Loucy (cell line): Measurements from ENCODE around the gene MTF1.
"Not testable (repeated sequence)": the region's sequence is repeated elsewhere in the genome, so short reads cannot be mapped to it uniquely, and the experiment has no call there.

Experiments used
- H2AFZ ChIP-seq: fragments of 200-600 bp; sonication (generic); 2 replicates; pipeline ENCODE4 v1.6.0; 2016; ENCODE audit warnings: antibody characterized with exemption, mild to moderate bottlenecking, low read length, moderate library complexity
- H3F3A ChIP-seq: fragments of 200-600 bp; 2 replicates; pipeline ENCODE4 v1.6.0; 2016; ENCODE audit warnings: antibody characterized with exemption, low read depth, mild to moderate bottlenecking
- H3K27me3 ChIP-seq: fragments of 200-600 bp; sonication (generic); 2 replicates; pipeline ENCODE4 v1.6.1; 2014; ENCODE audit warnings: low read length, mild to moderate bottlenecking; ENCODE audit not compliant: insufficient read depth, poor library complexity, severe bottlenecking
- H3K36me3 ChIP-seq: fragments of 200-600 bp; sonication (generic); 2 replicates; pipeline ENCODE4 v1.6.1; 2016; ENCODE audit warnings: low read length; ENCODE audit not compliant: insufficient read depth
- H3K4me1 ChIP-seq: fragments of 200-600 bp; sonication (generic); 2 replicates; pipeline ENCODE4 v1.5.1; 2014; ENCODE audit warnings: low read length, mild to moderate bottlenecking; ENCODE audit not compliant: insufficient read depth, poor library complexity, severe bottlenecking
- H3K4me2 ChIP-seq: fragments of 200-600 bp; sonication (generic); 2 replicates; pipeline ENCODE4 v1.6.0; 2014; ENCODE audit warnings: antibody characterized with exemption, low read length, low read depth, mild to moderate bottlenecking; ENCODE audit not compliant: poor library complexity, severe bottlenecking
- H3K4me3 ChIP-seq: fragments of 200-600 bp; sonication (generic); 2 replicates; pipeline ENCODE4 v1.5.1; 2014; ENCODE audit warnings: low read length, mild to moderate bottlenecking, mixed read lengths; ENCODE audit not compliant: poor library complexity, severe bottlenecking
- H3K79me2 ChIP-seq: fragments of 200-600 bp; sonication (generic); 2 replicates; pipeline ENCODE4 v1.6.1; 2014; ENCODE audit warnings: low read length; ENCODE audit not compliant: insufficient read depth
- H3K9ac ChIP-seq: fragments of 200-600 bp; sonication (generic); 2 replicates; pipeline ENCODE4 v1.6.0; 2014; ENCODE audit warnings: mild to moderate bottlenecking, low read depth, low read length, moderate library complexity; ENCODE audit not compliant: poor library complexity, severe bottlenecking
- H3K9me2 ChIP-seq: fragments of 200-600 bp; sonication (generic); replicated peaks from 2 replicates; pipeline ENCODE4 v1.6.1; 2016; ENCODE audit warnings: low read depth, low read length, mixed read lengths
- H3K9me3 ChIP-seq: fragments of 200-600 bp; sonication (generic); 2 replicates; pipeline ENCODE4 v1.6.1; 2014; ENCODE audit warnings: mild to moderate bottlenecking, antibody characterized with exemption, low read length, low read depth; ENCODE audit not compliant: insufficient read depth
- H4K20me1 ChIP-seq: fragments of 200-600 bp; sonication (generic); 2 replicates; pipeline ENCODE4 v1.6.0; 2014; ENCODE audit warnings: antibody characterized with exemption, low read length, mild to moderate bottlenecking; ENCODE audit not compliant: insufficient read depth, poor library complexity, severe bottlenecking
- CTCF ChIP-seq: fragments of 200-600 bp; sonication (generic); conservative IDR thresholded peaks from 2 replicates; pipeline ENCODE4 v1.5.1; 2014; ENCODE audit warnings: mild to moderate bottlenecking, antibody characterized with exemption, low read length
- EZH2phosphoT487 ChIP-seq: fragments of 200-600 bp; IDR thresholded peaks from 2 replicates; pipeline ENCODE4 v1.6.1; 2018; ENCODE audit warnings: antibody characterized with exemption, mild to moderate bottlenecking, moderate library complexity, borderline replicate concordance

Gene MTF1

GRCh38 chr1:37778654-37779053 is 80.7 kb downstream of the MTF1 start:
- Histone ChIP-seq H3K36me3 (no peaks in the 10 kb centered on the region), H3K9me2 (no peaks in the 10 kb centered on the region), H3F3A (no peaks in the 10 kb centered on the region), H3K9me3 (no peaks in the 10 kb centered on the region), H3K79me2 (no peaks in the 10 kb centered on the region), H3K4me1 (no peaks in the 10 kb centered on the region), H2AFZ (no peak overlapping the region), H4K20me1 (no peaks in the 10 kb centered on the region), H3K9ac (no peak overlapping the region), H3K4me2 (no peak overlapping the region), H3K27me3 (no peaks in the 10 kb centered on the region), H3K4me3 (no peak overlapping the region)
- TF ChIP-seq EZH2phosphoT487, result no peak
- TF ChIP-seq CTCF, result no peak

GRCh38 chr1:37776946-37777516 is 82.4 kb downstream of the MTF1 start:
- Histone ChIP-seq H3K79me2 (no peaks in the 10 kb centered on the region), H3F3A (no peaks in the 10 kb centered on the region), H3K36me3 (no peaks in the 10 kb centered on the region), H3K9ac (no peak overlapping the region), H2AFZ (no peak overlapping the region), H3K9me2 (no peaks in the 10 kb centered on the region), H3K27me3 (no peaks in the 10 kb centered on the region), H3K4me2 (no peak overlapping the region), H4K20me1 (no peaks in the 10 kb centered on the region), H3K4me1 (no peaks in the 10 kb centered on the region), H3K4me3 (no peak overlapping the region), H3K9me3 (no peaks in the 10 kb centered on the region)
- no peak for TF ChIP-seq EZH2phosphoT487
- TF ChIP-seq CTCF, result no peak

GRCh38 chr1:37771440-37771839 is 88.0 kb downstream of the MTF1 start:
- not testable (repeated sequence) for H4K20me1 ChIP-seq, H2AFZ ChIP-seq, H3K9me2 ChIP-seq, H3K79me2 ChIP-seq, H3K27me3 ChIP-seq, H3K9me3 ChIP-seq, H3K4me3 ChIP-seq, H3K4me2 ChIP-seq, H3K4me1 ChIP-seq, H3K9ac ChIP-seq, H3F3A ChIP-seq, H3K36me3 ChIP-seq

DNA sequence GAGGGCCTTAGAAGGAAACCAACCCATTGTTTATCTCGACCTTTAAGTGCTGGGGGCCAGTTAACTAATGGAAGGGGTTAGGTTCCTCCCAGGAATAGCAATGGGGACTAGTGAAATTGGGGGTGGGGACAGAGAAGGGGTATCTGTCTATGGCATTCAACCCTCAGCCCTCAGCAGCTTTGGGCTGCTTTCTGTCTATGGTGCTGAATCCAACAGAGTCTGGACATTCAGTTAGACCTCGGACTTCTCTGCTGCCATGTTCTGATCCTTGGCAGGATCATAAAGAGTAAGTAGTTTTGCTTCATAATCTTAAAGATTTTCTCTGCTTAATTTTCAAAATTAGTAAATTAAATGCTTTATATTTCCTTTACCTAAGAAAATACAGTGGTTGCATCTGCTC is 91.9 kb downstream of the MTF1 start:
- Histone ChIP-seq H3K36me3 (no peaks in the 10 kb centered on the region), H4K20me1 (no peaks in the 10 kb centered on the region), H3K9ac (no peak overlapping the region), H3K79me2 (no peaks in the 10 kb centered on the region), H3K4me1 (no peaks in the 10 kb centered on the region), H3K4me3 (no peak overlapping the region), H3K4me2 (no peak overlapping the region), H3K9me2 (no peaks in the 10 kb centered on the region), H3K9me3 (no peaks in the 10 kb centered on the region), H3F3A (no peaks in the 10 kb centered on the region), H2AFZ (no peak overlapping the region), H3K27me3 (no peaks in the 10 kb centered on the region)
- TF ChIP-seq EZH2phosphoT487, result no peak
- no peak for TF ChIP-seq CTCF
